ENCODE data around the gene KANK4.

- no peak for TF ChIP-seq POLR2A (IDR thresholded peaks at IDR 0.05; ENCODE audit: low read depth, low read length)
- TF ChIP-seq PAX5 (IDR thresholded peaks at IDR 0.05; ENCODE audit: insufficient read depth, low read length, severe bottlenecking), result no peak
Observed at GRCh38 chr1:62318756-62319544, at the start of gene KANK4.

Measured in GM12891 (cell line).